HG03457 (cell line): Measurements from ENCODE around the gene NT5DC2.

ENCODE experiments used
- ATAC-seq: cut with Tn5 transposase; IDR thresholded peaks from one replicate; pipeline ENCODE4 v1.9.1; 2021; ENCODE audit warnings: moderate number of reproducible peaks; ENCODE audit not compliant: unreplicated experiment

NT5DC2 gene

DNA sequence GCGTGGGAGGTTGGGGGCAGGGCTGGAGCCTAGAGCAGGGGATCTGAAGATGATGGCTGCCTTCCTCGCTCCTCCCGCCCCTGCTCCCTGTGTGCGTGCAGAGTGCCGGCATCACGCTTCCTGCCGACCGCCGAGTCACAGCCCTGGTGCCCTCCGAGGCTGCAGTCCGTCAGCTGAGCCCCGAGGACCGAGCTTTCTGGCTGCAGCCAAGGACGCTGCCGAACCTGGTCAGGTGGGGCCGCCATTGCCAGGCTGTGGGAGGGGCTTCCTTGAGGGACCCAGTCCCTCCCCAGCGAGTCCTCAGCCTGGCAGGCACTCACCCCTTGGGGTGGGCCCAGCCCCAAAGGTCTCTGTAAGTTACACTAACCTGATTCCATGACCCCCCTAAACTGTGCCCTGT, 20.9 kb downstream of the NT5DC2 start:
- ATAC-seq = no peak

DNA sequence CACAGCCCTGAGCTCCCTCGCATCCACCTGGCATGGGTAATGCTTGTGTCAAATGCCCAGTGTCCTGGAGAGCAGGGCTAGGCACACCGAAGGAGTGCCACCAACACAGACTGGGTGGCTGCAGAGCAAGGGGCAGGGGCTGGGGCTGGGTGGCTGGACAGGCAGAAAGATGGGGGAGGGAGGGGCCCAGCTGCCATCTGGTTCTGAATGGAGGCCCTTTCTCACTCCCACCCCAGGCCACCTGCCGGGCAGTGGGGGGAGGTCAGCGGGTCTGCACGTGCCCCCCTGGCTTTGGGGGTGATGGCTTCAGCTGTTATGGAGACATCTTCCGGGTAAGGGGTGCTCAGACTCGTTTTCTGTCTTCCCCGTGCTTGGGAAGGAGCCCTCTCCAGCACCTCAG, 21.6 kb downstream of the NT5DC2 start:
- no peak for ATAC-seq

DNA sequence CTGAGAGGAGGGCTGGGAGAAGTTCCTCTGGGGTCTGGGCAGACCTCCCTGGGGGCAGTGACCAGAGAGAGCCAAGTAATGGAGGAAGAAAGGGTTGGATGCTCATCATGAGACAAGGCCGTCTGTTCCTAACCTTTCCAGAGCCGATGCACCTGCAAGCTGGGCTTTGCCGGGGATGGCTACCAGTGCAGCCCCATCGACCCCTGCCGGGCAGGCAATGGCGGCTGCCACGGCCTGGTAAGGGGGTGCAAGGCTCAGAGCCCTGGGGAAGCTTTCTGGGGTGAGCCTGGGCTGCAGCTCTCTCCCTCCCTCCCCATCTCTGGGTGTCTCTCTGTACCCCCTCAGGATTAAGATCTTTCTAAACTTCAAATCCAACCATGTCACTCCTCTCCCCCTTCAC, 22.1 kb downstream of the NT5DC2 start:
- ATAC-seq = no peak

- no peak for ATAC-seq
These were observed 23.8 kb downstream of the NT5DC2 start for GRCh38 chr3:52509753-52510328.

DNA sequence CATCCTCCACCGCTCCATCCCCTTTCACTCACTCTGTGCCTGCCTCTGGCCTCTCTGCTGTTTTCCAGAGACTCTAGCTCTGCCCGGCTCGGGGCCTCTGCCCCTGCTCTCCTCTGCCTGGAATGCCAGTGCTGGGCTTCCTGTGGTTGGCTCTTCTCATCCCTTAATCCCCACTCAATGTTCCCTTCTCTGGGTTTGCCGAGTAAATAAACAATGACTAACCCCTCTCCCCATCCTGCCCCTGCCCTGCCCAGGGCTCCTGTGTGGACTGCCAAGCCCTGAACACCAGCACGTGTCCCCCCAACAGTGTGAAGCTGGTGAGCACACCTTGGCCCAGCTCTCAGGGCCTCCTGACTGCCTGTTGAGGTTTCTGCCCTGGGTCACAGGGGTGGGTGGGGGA, 26.3 kb downstream of the NT5DC2 start:
- no peak for ATAC-seq

DNA sequence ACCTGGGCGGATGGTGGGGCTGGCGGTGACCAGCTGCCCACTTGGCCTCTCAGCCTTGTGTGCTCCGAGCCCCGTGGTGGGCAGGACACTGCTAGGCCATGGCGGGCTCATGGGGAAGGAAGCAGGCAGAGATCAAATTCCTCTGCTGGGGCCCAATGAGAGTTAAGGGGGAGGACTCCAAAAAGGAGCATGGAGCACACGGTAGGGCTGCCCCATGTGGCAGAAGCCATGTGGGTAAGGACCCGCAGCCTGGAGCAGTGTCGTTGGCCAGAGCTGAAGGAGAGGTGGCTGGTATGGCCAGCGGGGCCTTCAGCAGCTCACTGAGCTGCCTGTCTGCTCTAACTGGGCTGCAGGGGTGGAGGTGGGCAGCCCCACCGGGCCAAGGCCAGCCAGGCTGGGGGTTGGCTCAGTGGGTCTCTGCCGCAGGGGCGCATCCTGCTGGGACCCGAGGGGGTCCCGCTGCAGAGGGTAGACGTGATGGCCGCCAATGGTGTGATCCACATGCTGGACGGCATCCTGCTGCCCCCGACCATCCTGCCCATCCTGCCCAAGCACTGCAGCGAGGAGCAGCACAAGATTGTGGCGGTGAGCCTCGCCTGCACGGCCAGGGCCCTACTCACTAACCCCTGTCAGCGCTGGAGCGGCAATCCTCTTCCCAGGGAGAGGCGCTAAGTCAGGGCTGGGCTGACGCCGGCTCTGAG, 27.2 kb downstream of the NT5DC2 start:
- ATAC-seq = no peak

DNA sequence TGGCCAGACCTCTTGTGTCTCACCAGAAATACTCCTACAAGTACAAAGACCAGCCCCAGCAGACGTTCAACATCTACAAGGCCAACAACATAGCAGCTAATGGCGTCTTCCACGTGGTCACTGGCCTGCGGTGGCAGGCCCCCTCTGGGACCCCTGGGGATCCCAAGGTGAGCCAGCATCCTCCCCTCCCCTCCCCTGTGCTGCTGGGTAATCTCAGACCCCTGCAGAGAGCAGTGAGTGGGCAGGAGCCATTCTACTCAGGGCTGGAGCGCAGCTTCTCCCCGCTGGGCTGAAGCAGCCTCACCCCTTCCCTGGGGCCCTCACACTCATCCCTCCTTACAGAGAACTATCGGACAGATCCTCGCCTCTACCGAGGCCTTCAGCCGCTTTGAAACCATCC, 28.7 kb downstream of the NT5DC2 start:
- no peak for ATAC-seq

DNA sequence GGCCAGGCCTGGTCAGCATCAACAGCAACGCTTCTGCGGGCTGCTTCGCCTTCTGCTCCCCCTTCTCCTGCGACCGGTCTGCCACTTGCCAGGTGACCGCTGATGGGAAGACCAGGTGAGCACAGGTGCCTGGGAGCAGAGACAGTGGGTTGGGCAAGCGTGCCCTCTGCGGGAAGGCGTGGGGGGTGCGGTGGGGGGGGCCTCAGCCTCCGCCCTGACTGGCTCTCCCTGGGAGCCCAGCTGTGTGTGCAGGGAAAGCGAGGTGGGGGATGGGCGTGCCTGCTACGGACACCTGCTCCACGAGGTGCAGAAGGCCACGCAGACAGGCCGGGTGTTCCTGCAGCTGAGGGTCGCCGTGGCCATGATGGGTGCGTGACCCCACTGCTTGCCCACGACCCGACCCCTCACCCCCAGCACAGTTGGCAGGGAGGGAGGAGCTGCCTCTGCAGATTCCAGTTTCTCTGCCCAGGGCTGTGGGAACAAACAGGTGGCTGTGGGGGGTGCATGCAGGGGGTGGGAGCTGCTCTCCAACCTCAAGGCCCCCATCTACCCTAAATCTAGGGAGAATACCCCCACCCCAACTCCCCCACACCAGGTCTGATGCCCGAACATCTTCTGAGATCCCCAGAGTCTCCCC, 29.8 kb downstream of the NT5DC2 start:
- no peak for ATAC-seq

GRCh38 chr3:52502808-52503350, 30.8 kb downstream of the NT5DC2 start:
- ATAC-seq = no peak

- no peak for ATAC-seq
These were observed 31.7 kb downstream of the NT5DC2 start for GRCh38 chr3:52502001-52502400.

- no peak for ATAC-seq
These were observed 32.6 kb downstream of the NT5DC2 start for GRCh38 chr3:52501046-52501445.

GRCh38 chr3:52498137-52499054, 35.3 kb downstream of the NT5DC2 start:
- ATAC-seq = no peak

DNA sequence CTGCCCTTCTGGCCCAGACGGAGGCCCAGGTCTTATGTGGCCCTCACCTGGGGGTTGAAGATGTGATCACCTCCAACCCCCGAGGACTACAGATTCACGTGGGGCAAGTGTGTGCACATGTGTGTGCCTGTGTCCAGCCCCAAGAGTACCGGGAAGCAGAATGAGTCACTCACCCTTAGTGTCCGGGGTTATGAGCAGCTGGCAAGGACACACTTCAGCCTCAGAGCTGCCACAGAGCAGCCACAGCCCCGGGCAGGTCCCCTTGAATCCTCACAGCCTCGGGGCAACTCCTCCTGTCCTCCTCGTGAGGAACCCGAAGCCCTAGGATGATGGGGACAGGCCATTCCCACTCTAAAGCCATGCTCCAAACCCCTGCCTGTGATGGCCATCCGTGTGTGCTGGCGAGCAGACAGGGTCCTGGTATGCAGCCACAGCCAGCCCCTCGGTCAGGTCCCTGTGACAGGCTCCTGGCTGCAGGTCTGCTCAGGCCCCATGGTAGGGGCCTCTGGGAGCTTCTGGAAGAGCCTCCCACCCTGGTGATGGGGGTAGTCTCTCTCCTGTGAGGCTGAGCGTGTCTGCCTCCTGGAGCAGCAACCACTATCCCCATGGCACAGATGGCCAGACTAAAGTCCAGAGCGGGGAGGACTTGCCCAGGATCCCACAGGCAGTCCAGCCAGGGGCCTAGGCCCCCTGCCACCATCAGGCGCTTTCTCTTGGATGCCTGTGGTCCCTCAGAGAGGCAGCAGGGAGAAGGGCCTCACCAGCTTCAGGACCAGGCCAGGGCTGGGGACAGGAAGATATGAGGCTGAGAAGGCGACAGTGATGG, 37.7 kb downstream of the NT5DC2 start:
- no peak for ATAC-seq

DNA sequence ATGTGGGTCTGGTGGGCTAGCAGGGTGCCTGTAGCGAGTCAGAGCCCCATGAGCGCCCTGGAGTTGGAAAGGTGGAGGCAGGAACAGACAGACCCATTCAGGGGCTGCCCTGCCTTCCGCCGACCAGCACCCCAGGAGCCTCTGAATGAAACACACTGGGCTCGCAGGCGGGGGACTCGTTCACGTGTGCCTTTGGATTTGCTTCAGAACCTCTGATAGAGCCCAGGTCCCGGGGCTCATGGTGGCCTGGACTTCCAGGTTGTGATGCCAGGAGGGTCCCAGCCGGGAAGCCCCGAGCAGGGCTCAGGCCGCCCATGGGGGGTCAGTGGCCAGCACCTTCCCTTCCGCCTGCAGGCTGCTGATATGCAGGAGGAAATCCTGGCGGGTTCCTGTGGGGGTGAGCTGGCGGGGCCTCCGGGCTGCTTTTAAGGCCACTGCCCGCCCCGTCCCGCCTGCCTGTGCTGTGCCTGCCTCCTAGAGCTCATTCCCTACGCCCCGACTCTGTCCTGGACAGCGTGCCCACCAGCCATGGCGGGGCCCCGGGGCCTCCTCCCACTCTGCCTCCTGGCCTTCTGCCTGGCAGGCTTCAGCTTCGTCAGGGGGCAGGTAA, 38.7 kb downstream of the NT5DC2 start, which contains the start of gene STAB1:
Gene STAB1, plus strand, starts transcription at position 453 of the 610 bp plus-strand sequence. Its CDS starts 76 bp downstream, at position 529.
- ATAC-seq = no peak

- ATAC-seq = no peak
These were observed 39.2 kb downstream of the NT5DC2 start for GRCh38 chr3:52494445-52494844.

- no peak for ATAC-seq
These were observed 40.2 kb downstream of the NT5DC2 start for GRCh38 chr3:52493232-52494017.

DNA sequence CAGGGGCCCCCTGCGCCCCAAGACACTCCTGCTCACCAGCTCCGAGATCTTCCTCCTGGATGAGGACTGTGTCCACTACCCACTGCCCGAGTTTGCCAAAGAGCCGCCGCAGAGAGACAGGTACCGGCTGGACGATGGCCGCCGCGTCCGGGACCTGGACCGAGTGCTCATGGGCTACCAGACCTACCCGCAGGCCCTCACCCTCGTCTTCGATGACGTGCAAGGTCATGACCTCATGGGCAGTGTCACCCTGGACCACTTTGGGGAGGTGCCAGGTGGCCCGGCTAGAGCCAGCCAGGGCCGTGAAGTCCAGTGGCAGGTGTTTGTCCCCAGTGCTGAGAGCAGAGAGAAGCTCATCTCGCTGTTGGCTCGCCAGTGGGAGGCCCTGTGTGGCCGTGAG, 41.6 kb downstream of the NT5DC2 start:
- ATAC-seq = no peak

DNA sequence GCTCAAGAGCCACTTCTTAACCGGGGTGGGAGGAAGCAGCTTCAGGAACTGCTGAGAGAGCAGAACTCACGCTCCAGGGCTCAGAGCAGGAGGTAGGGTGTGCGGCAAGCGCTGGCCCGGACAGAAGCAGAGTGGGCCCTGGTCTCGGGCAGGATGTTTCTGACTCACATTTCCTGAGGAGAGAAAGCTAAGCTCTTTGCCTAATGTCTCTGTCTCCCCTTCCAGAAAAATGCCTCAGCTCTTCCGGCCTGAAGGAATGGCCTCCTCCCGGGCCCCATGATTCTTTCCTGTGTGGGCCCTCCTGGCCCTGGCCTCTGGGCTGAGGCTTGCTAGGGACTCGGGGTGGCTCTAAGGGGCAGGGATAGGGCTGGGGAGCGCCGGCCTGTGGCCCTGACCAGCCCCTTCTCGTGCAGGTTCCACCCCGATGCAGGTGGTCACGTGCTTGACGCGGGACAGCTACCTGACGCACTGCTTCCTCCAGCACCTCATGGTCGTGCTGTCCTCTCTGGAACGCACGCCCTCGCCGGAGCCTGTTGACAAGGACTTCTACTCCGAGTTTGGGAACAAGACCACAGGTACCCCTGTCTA, 42.6 kb downstream of the NT5DC2 start:
- no peak for ATAC-seq
